ENCODE results near the gene KIRREL3.

Gene KIRREL3

GRCh38 chr11:126949066-126949891 is 51.3 kb downstream of the KIRREL3 start:
- DNase-seq, result no peak

- DNase-seq, result no peak
Observed at GRCh38 chr11:126948563-126948962, 52.0 kb downstream of the KIRREL3 start.

- DNase-seq, result no peak
Observed at GRCh38 chr11:126945319-126945718, 55.3 kb downstream of the KIRREL3 start.

- no peak for DNase-seq
Observed at GRCh38 chr11:126943316-126943715, 57.3 kb downstream of the KIRREL3 start.

GRCh38 chr11:126942146-126942545 is 58.4 kb downstream of the KIRREL3 start:
- DNase-seq, result no peak

GRCh38 chr11:126939552-126939951 is 61.0 kb downstream of the KIRREL3 start:
- DNase-seq, result no peak

- DNase-seq, result no peak
Observed at GRCh38 chr11:126938718-126939117, 61.9 kb downstream of the KIRREL3 start.

- no peak for DNase-seq
Observed at GRCh38 chr11:126930091-126930841, 70.3 kb downstream of the KIRREL3 start.

GRCh38 chr11:126929179-126930061 is 71.2 kb downstream of the KIRREL3 start:
- DNase-seq, result no peak

- no peak for DNase-seq
Observed at GRCh38 chr11:126927623-126928022, 72.9 kb downstream of the KIRREL3 start.

- no peak for DNase-seq
Observed at GRCh38 chr11:126926376-126926791, 74.2 kb downstream of the KIRREL3 start.

- DNase-seq, result no peak
Observed at GRCh38 chr11:126925321-126926093, 75.1 kb downstream of the KIRREL3 start.

GRCh38 chr11:126924376-126925040 is 76.1 kb downstream of the KIRREL3 start:
- DNase-seq, result no peak

- DNase-seq, result no peak
Observed at GRCh38 chr11:126920833-126921232, 79.7 kb downstream of the KIRREL3 start.

GRCh38 chr11:126919147-126919823 is 81.3 kb downstream of the KIRREL3 start:
- no peak for DNase-seq

GRCh38 chr11:126918556-126918955 is 82.0 kb downstream of the KIRREL3 start:
- DNase-seq, result no peak

- DNase-seq, result no peak
Observed at GRCh38 chr11:126917531-126918204, 82.9 kb downstream of the KIRREL3 start.

GRCh38 chr11:126915430-126915829 is 85.1 kb downstream of the KIRREL3 start:
- no peak for DNase-seq

GRCh38 chr11:126914941-126915340 is 85.6 kb downstream of the KIRREL3 start:
- DNase-seq, result no peak

GRCh38 chr11:126914166-126914565 is 86.4 kb downstream of the KIRREL3 start:
- DNase-seq, result no peak

- DNase-seq, result no peak
Observed at GRCh38 chr11:126904520-126904919, 96.0 kb downstream of the KIRREL3 start.

Measured in NCI-H524 treated with DMSO at 0.1 percent for 48 hours (cell line).